OCI-M2 (cell line): ENCODE measurements around the gene UCK2.

Source experiments
- DNase-seq: peaks from one replicate; lab custom pipeline; 2025; ENCODE audit not compliant: unreplicated experiment; lab: John Stamatoyannopoulos, UW

Gene UCK2

GRCh38 chr1:165877411-165877810, 50.0 kb downstream of the UCK2 start:
- DNase-seq, result no peak

GRCh38 chr1:165877940-165878556, 50.6 kb downstream of the UCK2 start:
- no peak for DNase-seq

- DNase-seq, result no peak
These were observed 52.5 kb downstream of the UCK2 start for GRCh38 chr1:165879946-165880345.

- no peak for DNase-seq
These were observed 53.6 kb downstream of the UCK2 start for GRCh38 chr1:165880993-165881392.

GRCh38 chr1:165882168-165882837, 54.9 kb downstream of the UCK2 start:
- DNase-seq, result no peak

GRCh38 chr1:165883056-165883455, 55.6 kb downstream of the UCK2 start:
- DNase-seq, result no peak

DNA sequence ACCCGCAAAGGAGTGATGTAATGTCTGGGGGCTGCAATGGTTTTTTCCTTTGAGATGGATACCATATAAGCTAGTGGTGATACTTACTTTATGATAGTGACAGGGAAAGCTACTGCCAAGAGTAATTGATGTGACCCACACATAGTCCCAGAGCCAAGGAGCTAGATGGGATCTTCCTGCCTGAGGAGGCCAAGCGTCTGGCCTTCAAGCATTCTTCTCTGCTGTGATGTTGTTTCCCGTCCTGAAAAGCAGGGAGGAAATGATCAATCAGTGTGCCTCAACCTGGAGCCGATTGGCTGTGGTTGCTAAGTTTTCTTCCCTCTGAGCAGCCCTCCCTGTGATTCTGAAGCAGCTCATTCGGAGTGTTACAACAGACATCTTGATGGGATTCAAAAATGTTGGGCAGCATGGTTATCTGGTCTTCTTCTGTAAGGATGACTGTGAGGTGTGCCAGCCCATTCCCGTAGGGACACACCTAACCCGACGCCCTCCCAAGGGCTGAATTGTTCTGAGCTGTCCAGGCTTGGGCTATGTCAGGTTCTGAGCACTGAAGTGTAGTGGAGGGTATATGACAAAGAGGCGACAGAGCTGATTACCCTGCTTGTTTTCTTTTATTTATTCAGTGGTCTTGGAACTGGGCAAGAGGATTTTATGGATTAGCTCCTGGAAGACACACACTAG, 56.7 kb downstream of the UCK2 start:
- no peak for DNase-seq

DNA sequence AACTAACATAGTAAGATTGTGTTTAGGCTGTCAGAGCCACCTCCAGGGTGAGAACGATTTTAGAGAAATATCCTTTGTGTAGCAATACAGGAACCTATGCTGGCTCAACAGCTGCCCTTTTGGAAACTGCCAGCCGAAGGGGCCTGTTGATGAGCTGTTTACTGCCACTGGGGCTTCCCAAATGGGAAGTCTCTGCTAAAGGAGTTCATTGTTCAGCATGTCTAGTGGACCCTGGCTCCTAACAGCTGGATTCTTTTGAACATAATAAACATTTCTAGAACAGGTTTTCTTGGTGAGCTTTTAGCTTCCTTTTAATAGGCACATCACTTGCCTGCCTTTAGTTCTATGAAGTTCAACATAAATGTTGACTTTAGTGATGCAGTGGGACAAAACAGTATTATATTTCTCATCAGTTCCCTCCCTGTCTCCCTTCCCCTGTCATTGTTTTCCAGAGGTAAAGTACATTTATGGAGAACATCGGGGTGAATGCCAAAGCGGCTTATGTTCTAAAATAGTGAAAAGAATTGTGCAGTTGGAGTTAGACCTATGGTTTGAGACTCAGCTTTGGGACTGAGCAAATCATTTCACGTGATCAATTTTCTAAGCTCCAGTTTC, 57.4 kb downstream of the UCK2 start:
- DNase-seq, result no peak

DNA sequence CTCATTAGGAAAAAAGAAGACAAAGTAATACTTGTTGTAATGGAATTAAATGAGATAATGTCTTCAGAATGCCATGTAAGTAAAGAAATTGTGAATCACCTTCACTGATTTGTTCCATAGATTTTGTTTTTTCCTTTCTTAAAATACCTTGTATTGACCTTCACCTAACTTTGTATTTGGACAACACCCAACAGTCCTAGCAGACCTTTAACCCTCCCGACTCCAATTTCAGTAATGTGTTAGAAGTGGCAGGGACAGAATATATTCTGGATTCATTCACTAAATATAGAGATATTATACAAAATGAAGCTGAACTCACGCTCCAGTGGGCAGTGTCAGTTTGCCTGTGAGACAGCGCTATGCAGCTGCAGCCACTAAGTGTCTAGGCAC, 57.9 kb downstream of the UCK2 start:
- DNase-seq, result no peak

DNA sequence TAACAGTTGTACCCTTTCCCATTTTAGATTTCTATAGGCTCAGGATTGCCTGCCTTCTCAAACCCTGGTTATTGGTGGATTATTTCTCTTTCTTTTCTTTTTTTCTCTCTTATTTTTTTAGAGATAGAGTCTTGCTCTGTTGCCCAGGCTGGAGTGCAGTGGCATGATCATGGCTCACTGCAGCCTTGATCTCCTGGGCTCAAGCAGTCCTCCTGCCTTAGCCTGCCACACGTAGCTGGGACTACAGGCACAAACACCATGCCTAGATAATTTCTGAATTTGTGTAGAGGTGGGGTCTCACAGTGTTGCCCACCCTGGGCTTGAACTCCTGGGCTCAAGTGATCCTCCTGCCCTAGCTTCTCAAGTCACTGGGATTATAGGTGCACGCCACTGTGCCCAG, 58.8 kb downstream of the UCK2 start:
- DNase-seq, result no peak

DNA sequence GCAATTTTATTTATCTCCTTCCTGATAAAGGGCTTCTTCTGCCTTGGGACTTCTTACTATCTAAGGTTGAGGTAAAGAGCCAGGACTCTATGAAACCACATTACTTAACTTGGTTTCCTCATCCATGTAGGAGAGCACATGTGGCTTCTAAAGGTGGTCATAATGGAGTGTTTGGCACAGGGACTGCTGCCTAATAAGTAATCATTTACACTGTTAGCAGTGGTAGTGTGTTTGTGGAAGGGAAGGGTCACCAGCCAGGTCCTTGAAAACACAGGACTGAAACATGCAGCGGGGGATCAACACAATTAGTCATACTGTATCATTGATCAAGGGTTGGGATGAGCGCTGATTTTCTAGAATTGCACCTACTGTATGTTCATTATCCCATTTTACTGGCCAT, 59.6 kb downstream of the UCK2 start:
- DNase-seq, result no peak

DNA sequence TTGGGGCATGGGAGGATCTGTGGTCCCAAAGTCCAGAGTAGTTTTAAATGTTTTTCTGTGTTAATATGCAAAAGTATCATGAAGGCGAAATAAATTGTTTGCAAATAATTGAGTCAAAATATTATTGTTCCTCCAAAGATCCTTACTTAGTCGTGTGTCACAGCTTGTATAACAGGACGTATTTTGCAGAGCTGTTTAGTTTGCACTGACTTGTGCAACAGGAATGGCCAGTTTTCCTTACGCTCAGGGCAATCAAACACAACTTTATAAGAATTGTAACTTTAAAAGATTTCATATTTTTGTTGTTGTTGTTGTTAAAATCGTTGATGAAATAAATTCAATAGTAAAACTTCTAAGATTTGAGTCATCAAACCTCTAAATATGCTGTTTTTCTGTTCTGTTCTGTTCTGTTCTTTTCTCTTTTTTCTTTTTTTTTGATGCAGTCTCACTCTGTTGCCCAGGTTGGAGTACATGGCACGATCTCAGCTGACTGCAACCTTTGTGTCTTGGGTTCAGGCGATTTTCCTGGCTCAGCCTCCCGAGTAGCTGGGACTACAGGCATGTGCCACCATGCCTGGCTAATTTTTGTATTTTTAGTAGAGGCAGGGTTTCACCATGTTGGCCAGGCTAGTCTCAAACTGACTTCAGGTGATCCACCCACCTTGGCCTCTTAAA, 60.6 kb downstream of the UCK2 start:
- DNase-seq, result no peak

- DNase-seq, result no peak
These were observed 61.1 kb downstream of the UCK2 start for GRCh38 chr1:165888552-165888920.

DNA sequence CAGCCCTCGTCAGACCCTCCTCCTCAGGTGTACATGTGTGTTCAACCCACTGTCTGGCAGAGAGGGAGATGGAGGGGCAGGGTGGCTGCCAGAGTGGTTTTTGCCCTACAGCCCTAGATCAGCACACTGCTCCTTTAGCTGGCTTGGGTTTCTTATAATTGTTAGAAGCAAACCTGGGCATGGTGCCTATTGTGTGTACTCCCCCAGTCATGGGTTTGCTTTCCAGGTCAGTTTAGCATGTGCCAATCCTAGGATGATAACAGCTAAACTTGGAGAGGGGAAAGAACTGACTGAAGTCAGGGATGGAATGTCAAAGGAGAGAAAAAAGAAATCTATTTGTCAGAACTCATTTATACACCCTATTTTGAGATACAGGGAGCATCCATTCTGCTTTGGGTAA, 63.3 kb downstream of the UCK2 start:
- DNase-seq, result no peak

GRCh38 chr1:165891111-165891860, 63.9 kb downstream of the UCK2 start:
- DNase-seq, result no peak

DNA sequence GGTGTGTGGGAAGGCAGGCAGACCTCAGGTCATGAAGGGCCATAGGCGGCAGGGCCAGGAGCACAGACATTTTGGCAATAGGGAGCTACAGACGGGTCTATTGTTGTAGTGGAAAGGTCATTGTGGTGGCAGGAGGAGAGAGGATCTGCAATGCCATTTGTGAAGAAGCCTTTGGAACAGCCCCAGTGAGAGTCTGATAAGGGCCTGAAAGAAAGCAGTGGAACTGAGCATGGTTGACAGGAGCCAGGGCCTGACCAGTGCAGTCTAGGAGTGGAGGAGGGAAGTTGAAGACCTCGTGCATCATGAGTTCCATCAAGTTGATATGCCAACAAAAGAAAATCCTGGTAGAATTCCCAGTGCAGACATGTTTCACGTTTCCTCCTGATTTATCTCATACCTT, 65.5 kb downstream of the UCK2 start:
- no peak for DNase-seq

GRCh38 chr1:165893507-165893906, 66.1 kb downstream of the UCK2 start:
- DNase-seq, result no peak

- no peak for DNase-seq
These were observed 67.2 kb downstream of the UCK2 start for GRCh38 chr1:165894591-165894990.

- DNase-seq, result no peak
These were observed 68.0 kb downstream of the UCK2 start for GRCh38 chr1:165895451-165895871.

- no peak for DNase-seq
These were observed 68.9 kb downstream of the UCK2 start for GRCh38 chr1:165896277-165896676.
